NCI-H2227 treated with DMSO at 0.1 percent for 48 hours (cell line): ENCODE data around the gene SMIM26.
A peak's percentile ranks its signal among the peaks of the same experiment; 100 is the strongest.

Experiments
- DNase-seq: peaks from one replicate; lab custom pipeline; 2025; lab: John Stamatoyannopoulos, UW

Gene SMIM26

GRCh38 chr20:18585134-18585533 lies 17.9 kb downstream of the SMIM26 start:
- no peak for DNase-seq

GRCh38 chr20:18587665-18588573 lies 20.7 kb downstream of the SMIM26 start, which contains the start of gene DTD1:
TSS of gene DTD1 (plus strand) at chr20:18588054. CDS start at chr20:18588073, 19 bp downstream.
- DNase-seq = peak; percentile 84

DNA sequence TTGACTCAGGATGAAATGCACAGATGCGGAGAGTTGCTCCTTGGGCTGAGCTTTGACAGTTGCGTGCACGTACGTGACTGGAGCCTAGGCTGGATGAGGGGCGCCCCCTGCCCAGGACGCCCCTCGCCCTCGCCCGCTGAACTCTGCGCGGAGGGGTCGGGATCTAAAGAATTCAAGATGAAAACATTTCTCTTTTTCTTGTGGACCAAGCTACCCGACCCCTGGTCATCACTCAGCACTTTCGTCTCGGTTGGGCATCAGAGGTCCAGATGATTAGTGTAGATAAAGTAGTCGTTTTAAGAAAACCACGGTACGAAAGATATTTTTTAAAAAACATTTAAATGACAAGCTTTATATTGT lies 21.3 kb downstream of the SMIM26 start:
- DNase-seq = no peak

GRCh38 chr20:18589941-18590674 lies 22.9 kb downstream of the SMIM26 start:
- no peak for DNase-seq

- DNase-seq = no peak
Measured at GRCh38 chr20:18596270-18596669, 29.0 kb downstream of the SMIM26 start.

- DNase-seq = no peak
Measured at GRCh38 chr20:18609741-18610140, 42.5 kb downstream of the SMIM26 start.

GRCh38 chr20:18611492-18611891 lies 44.3 kb downstream of the SMIM26 start:
- no peak for DNase-seq

DNA sequence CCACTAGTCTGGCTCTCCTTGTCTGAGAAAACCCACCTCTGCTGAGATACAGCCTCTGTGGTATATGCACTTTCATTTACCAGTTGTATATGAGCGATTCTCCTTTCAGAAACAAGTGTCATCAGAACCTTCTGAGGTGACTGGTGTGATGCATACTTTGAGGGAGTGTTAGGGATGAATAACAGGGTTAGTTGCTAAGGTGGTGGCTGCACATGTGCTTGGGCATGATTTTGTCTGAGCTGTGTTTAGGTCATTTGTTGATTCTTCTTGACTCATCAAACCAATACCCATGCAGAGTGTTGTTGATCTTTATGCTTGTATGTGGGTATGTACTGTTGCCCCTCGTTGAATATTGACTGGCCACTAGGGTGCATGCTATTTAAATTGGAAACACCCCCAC lies 46.3 kb downstream of the SMIM26 start:
- no peak for DNase-seq

- no peak for DNase-seq
Measured at GRCh38 chr20:18614244-18614643, 47.0 kb downstream of the SMIM26 start.

GRCh38 chr20:18615020-18615650 lies 47.9 kb downstream of the SMIM26 start:
- DNase-seq = no peak
